GM12878 (cell line): Measurements from ENCODE around the gene GCNT4. TPM values are rescaled to one million over a fixed set of nuclear protein-coding genes. Genes with fewer than 3 reads are reported as not detected.

ENCODE experiments used
- ATAC-seq: fragments of 200-7000 bp; cut with Tn5 transposase; 3 replicates; pipeline ENCODE4 v1.9.1; 2020; ENCODE audit warnings: mild to moderate bottlenecking, moderate library complexity
- BruUV-seq: library from RNA; stranded (reverse); fragments of 400-500 nt; replicated peaks from 2 replicates; lab custom pipeline; 2021; lab: Mats Ljungman, UMichigan
- CTCF ChIA-PET: fragments of 300-600 bp; sonication (Branson Sonifier 250); formaldehyde crosslinking; extraction: SDS; loops from one replicate; lab custom pipeline; 2021; ENCODE audit warnings: inconsistent platforms; lab: Yijun Ruan, JAX
- POLR2A ChIA-PET: fragments of 350-600 bp; formaldehyde crosslinking; extraction: SDS; loops from one replicate; lab custom pipeline; 2021; ENCODE audit warnings: inconsistent platforms; lab: Charles Lee
- RAD21 ChIA-PET: fragments of 300-600 bp; sonication (Branson Sonifier 250); formaldehyde crosslinking; loops from one replicate; lab custom pipeline; 2023; ENCODE audit warnings: antibody characterized with exemption; ENCODE audit not compliant: unreplicated experiment; lab: Charles Lee
- SMC1A ChIA-PET: fragments of 300-600 bp; sonication (Branson Sonifier 250); formaldehyde crosslinking; loops from one replicate; lab custom pipeline; 2023; ENCODE audit not compliant: unreplicated experiment, uncharacterized antibody; lab: Charles Lee
- DNase-seq: peaks from one replicate; pipeline ENCODE4 v3.0.0-alpha.2; 2011; ENCODE audit warnings: low read depth, low spot score
- FAIRE-seq: peaks from 3 replicates; lab custom pipeline; 2011; peaks lifted over from hg19 to GRCh38; lab: Jason Lieb, UNC
- H2AFZ ChIP-seq: 2 replicates; pipeline ENCODE4 v1.6.0; 2011; ENCODE audit warnings: low read depth, low read length, control low read depth; ENCODE audit not compliant: control insufficient read depth
- H3K27ac ChIP-seq: 2 replicates; pipeline ENCODE4 v1.5.1; 2011; ENCODE audit warnings: control low read depth; ENCODE audit not compliant: control insufficient read depth, insufficient read depth
- H3K27me3 ChIP-seq, 2 experiments: replicated peaks in 1 of 2; 2 replicates each; pipeline versions ENCODE4 v1.6.0 to v1.6.1; 2011; ENCODE audit warnings: low read length in 1 of 2; ENCODE audit not compliant: control insufficient read depth in 2 of 2, insufficient read depth in 2 of 2
- H3K36me3 ChIP-seq, 2 experiments: 2 replicates each; pipeline ENCODE4 v1.5.1; 2011; ENCODE audit warnings: low read length in 1 of 2; ENCODE audit not compliant: control insufficient read depth in 2 of 2, insufficient read depth in 2 of 2
- H3K4me1 ChIP-seq: 2 replicates; pipeline ENCODE4 v1.6.1; 2011; ENCODE audit warnings: mild to moderate bottlenecking, low read length, moderate library complexity, mixed read lengths; ENCODE audit not compliant: control insufficient read depth, insufficient read depth
- H3K4me2 ChIP-seq: 2 replicates; pipeline ENCODE4 v1.6.0; 2011; ENCODE audit warnings: control low read depth; ENCODE audit not compliant: control insufficient read depth, insufficient read depth
- H3K4me3 ChIP-seq: fragments of 200-600 bp; sonication (generic); 2 replicates; pipeline ENCODE4 v1.5.1; 2016
- H3K79me2 ChIP-seq: 2 replicates; pipeline ENCODE4 v1.6.0; 2011; ENCODE audit warnings: low read length; ENCODE audit not compliant: control insufficient read depth, insufficient read depth
- H3K9ac ChIP-seq: 2 replicates; pipeline ENCODE4 v1.8.0; 2011; ENCODE audit warnings: low read length, control low read depth, mixed read lengths; ENCODE audit not compliant: control insufficient read depth, insufficient read depth
- H3K9me3 ChIP-seq: replicated peaks from 3 replicates; pipeline ENCODE4 v1.5.1; 2011; ENCODE audit warnings: mild to moderate bottlenecking, low read length; ENCODE audit not compliant: control insufficient read depth, insufficient read depth
- H4K20me1 ChIP-seq: 2 replicates; pipeline ENCODE4 v1.6.0; 2011; ENCODE audit not compliant: control insufficient read depth, insufficient read depth
- BHLHE40 ChIP-seq, 2 experiments: fragments of 450-650 bp in 1 of 2; IDR thresholded peaks; 2 replicates each; pipeline ENCODE4 v1.6.1; 2011 to 2017; ENCODE audit warnings: low read depth in 2 of 2, borderline replicate concordance in 1 of 2, improper control_type of control experiment in 1 of 2, low read length in 1 of 2, mild to moderate bottlenecking in 1 of 2
- CUX1 ChIP-seq: IDR thresholded peaks from 2 replicates; pipeline ENCODE4 v1.6.1; 2012; ENCODE audit warnings: improper control_type of control experiment, low read depth, low read length; ENCODE audit not compliant: insufficient replicate concordance
- E4F1 ChIP-seq: fragments of 450-650 bp; IDR thresholded peaks from 2 replicates; pipeline ENCODE4 v1.6.1; 2018; ENCODE audit warnings: borderline replicate concordance, mild to moderate bottlenecking; ENCODE audit not compliant: partially characterized antibody
- EGR1 ChIP-seq, 2 experiments: IDR thresholded peaks; 1 replicate in 1 of 2; 2 replicates in 1 of 2; pipeline ENCODE4 v1.6.1; 2011 to 2012; ENCODE audit warnings: low read depth in 2 of 2, low read length in 2 of 2, borderline replicate concordance in 1 of 2, mild to moderate bottlenecking in 1 of 2, moderate library complexity in 1 of 2
- ESRRA ChIP-seq: IDR thresholded peaks from 2 replicates; pipeline ENCODE4 v1.6.1; 2012; ENCODE audit warnings: mild to moderate bottlenecking, low read length, improper control_type of control experiment
- EZH2 ChIP-seq: IDR thresholded peaks from 2 replicates; pipeline ENCODE4 v1.6.1; 2012; ENCODE audit warnings: low read depth, mild to moderate bottlenecking, control low read depth, inconsistent platforms, low read length, borderline replicate concordance; ENCODE audit not compliant: control insufficient read depth
- REST ChIP-seq: IDR thresholded peaks from 2 replicates; pipeline ENCODE4 v1.6.1; 2012; ENCODE audit warnings: mild to moderate bottlenecking, low read depth, low read length
- SIN3A ChIP-seq: IDR thresholded peaks from 2 replicates; pipeline ENCODE4 v1.6.1; 2012; ENCODE audit warnings: low read depth, low read length, improper control_type of control experiment
- TCF7 ChIP-seq: IDR thresholded peaks from 2 replicates; pipeline ENCODE4 v1.6.1; 2014; ENCODE audit warnings: antibody characterized with exemption, borderline replicate concordance
- ZNF274 ChIP-seq: IDR thresholded peaks from one replicate; pipeline ENCODE4 v1.8.0; 2011; ENCODE audit not compliant: insufficient read length, insufficient read depth
- ZZZ3 ChIP-seq: IDR thresholded peaks from 2 replicates; pipeline ENCODE4 v1.6.1; 2011; ENCODE audit warnings: low read depth; ENCODE audit not compliant: control insufficient read depth, insufficient read length
- in situ Hi-C: fragments of 300-500 bp; cut with MboI; formaldehyde crosslinking; loops from 9 replicates; pipeline ENCODE4 v1.14.3; 2018; ENCODE audit warnings: mixed read lengths
- intact Hi-C: fragments of 100-400 bp; cut with micrococcal nuclease; formaldehyde crosslinking; loops from one replicate; pipeline ENCODE4 v1.14.2; 2022; ENCODE audit not compliant: unreplicated experiment
- polyA plus RNA-seq, 11 experiments: library from polyadenylated mRNA; depleted of rRNA in 4 of 11; unstranded in 6 of 11; stranded (reverse) in 5 of 11; fragments of >200 nt; fragmentation: Nextera tagmentation in 4 of 11; fragmentation: Illumina TruSeq in 1 of 11; extraction: Ambion mirVana in 4 of 11; extraction: Trizol in 1 of 11; gene quantifications; 1 replicate in 1 of 11; 2 replicates in 10 of 11; pipeline versions ENCODE4 v1.2.1 to v1.2.3, GENCODE V29; 2011 to 2016; ENCODE audit warnings: inconsistent platforms in 2 of 11, missing spikeins in 2 of 11, low read depth in 1 of 11
- total RNA-seq, 4 experiments: library from RNA; depleted of rRNA in 3 of 4; stranded (reverse); fragments of >200 nt in 3 of 4; fragmentation: Illumina TruSeq in 1 of 4; extraction: Trizol in 1 of 4; gene quantifications; 2 replicates each; pipeline versions ENCODE4 v1.2.1 to v1.2.3, GENCODE V29; 2013 to 2021

The GCNT4 gene
- total and polyA plus RNA-seq, 10 of the 15 experiments (the other 5 are each of a cell fraction or from before 2014, with no cell fraction given): 0.03 to 0.04 TPM; not detected in 8

- TF ChIP-seq BHLHE40 (IDR thresholded peaks at IDR 0.05; ENCODE audit: borderline replicate concordance in 1 of 2, low read depth in 2 of 2, low read length in 1 of 2) (peak; percentile 22 to 50; a peak in 1 of 4 replicates), ESRRA (no peak), SIN3A (no peak), ZNF274 (no peak), ZZZ3 (no peak)
These were observed 3.9 kb downstream of the GCNT4 start (continued) for GRCh38 chr5:75048457-75048953.

- no peak for ATAC-seq
- intact Hi-C loops: loop anchor here (10.0 kb wide), 1 partner anchor 627 kb away; no protein-coding TSS in a partner anchor
- Histone ChIP-seq H3K27ac (no peak overlapping the region), H3K27me3 (peaks cover 0 to 5% of the 10 kb centered on the region in 2 experiments; a peak in 3 of 4 replicates), H3K4me3 (no peak overlapping the region), H2AFZ (no peak overlapping the region), H3K9me3 (no peaks in the 10 kb centered on the region), H3K4me2 (no peak overlapping the region), H4K20me1 (peaks cover 2% of the 10 kb centered on the region; the same call in 1 of the 2 replicates), H3K9ac (no peak overlapping the region), H3K79me2 (no peaks in the 10 kb centered on the region), H3K36me3 (no peaks in the 10 kb centered on the region), H3K4me1 (peaks cover 14% of the 10 kb centered on the region)
- ChIA-PET SMC1A (interaction anchor here (0.7 to 1.6 kb wide), 2 partner anchors 107 to 1209 kb away, joined by 3 read pairs; no protein-coding TSS in a partner anchor), RAD21 (no interaction called here), CTCF (interaction anchor here (0.5 kb wide), 1 partner anchor 603 kb away, joined by 3 read pairs; no protein-coding TSS in a partner anchor), POLR2A (no interaction called here)
- BruUV-seq: no TSS peak
- in situ Hi-C loops: no loop called here
- DNase-seq: no peak
- FAIRE-seq: no peak
- no peak for TF ChIP-seq CUX1
- no peak for TF ChIP-seq EZH2
- TF ChIP-seq EGR1 (IDR thresholded peaks at IDR 0.05; ENCODE audit: borderline replicate concordance in 1 of 2, low read depth in 2 of 2, low read length in 2 of 2): no peak
- no peak for TF ChIP-seq E4F1
- TF ChIP-seq TCF7: no peak
- no peak for TF ChIP-seq REST
These were observed 5.0 kb downstream of the GCNT4 start for GRCh38 chr5:75047356-75047755.
